ENCODE data around the gene HEATR1.

HEATR1 gene

DNA sequence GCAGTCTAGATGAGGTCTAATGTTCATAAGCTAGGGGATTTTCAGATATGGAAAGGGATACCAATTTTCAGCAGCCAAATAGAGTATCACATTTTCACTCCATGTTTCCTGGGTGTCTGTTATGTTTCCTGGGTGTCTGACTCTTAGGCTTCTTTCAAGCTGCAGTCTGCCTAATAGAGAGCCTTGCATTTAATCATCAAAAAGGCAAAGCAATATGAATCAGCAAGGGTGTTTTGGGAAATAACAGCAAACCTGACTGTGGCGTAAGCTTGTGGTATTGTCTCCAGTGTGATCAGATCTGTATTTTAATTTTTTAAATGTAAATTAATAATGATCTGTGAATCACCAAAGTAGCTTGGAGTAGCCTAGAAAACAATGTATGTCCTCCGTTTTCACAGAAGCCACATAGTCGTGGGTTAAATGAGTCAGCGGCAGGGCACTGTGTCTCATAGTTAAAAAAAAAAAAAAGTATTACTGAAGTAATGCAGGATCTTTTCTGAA, 70.1 kb downstream of the HEATR1 start:
- Histone ChIP-seq H3K4me3 (IDR thresholded peaks at IDR 0.05; ENCODE audit: insufficient read depth, low read depth, low read length) (no peak overlapping the region), H3K4me2 (no peak overlapping the region), H2AFZ (ENCODE audit: low read depth) (no peak overlapping the region), H4K20me1 (ENCODE audit: insufficient read depth) (no peaks in the 10 kb centered on the region), H3K27ac (no peak overlapping the region), H3K36me3 (ENCODE audit: insufficient read depth) (no peaks in the 10 kb centered on the region), H3K27me3 (ENCODE audit: insufficient read depth, low read depth) (no peaks in the 10 kb centered on the region), H3K9ac (no peak overlapping the region), H3K4me1 (ENCODE audit: low read depth, poor library complexity, severe bottlenecking) (no peaks in the 10 kb centered on the region), H3K79me2 (ENCODE audit: insufficient read depth, low read depth) (no peaks in the 10 kb centered on the region)
- TF ChIP-seq, protein P1, sequence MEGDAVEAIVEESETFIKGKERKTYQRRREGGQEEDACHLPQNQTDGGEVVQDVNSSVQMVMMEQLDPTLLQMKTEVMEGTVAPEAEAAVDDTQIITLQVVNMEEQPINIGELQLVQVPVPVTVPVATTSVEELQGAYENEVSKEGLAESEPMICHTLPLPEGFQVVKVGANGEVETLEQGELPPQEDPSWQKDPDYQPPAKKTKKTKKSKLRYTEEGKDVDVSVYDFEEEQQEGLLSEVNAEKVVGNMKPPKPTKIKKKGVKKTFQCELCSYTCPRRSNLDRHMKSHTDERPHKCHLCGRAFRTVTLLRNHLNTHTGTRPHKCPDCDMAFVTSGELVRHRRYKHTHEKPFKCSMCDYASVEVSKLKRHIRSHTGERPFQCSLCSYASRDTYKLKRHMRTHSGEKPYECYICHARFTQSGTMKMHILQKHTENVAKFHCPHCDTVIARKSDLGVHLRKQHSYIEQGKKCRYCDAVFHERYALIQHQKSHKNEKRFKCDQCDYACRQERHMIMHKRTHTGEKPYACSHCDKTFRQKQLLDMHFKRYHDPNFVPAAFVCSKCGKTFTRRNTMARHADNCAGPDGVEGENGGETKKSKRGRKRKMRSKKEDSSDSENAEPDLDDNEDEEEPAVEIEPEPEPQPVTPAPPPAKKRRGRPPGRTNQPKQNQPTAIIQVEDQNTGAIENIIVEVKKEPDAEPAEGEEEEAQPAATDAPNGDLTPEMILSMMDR (conservative IDR thresholded peaks at IDR 0.05; ENCODE audit: low read depth, low read length): no peak

DNA sequence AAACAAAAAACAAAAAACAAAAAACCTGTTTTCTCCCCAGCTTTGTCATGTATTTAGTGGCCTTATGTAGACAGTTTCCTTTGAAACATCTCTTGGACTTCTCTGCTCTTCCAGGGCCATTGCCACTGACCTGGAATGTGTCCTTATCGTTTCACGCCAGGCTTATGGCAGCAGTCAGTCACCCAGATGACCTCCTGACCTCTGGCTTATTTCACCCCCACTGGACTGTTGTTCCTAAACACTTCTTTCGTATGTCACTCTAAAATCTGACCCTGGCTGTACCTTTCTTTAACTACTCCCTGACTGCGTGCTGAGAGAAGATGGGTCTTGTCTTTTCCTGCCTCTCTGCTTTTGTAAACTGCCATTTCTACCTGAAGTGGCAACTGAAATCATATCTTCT, 71.5 kb downstream of the HEATR1 start:
- no peak overlapping the region for H3K4me2 ChIP-seq
- TF ChIP-seq, protein P1 (conservative IDR thresholded peaks at IDR 0.05; ENCODE audit: low read depth, low read length): no peak
- no peak overlapping the region for H3K27ac ChIP-seq
- no peaks in the 10 kb centered on the region for H3K79me2 ChIP-seq (ENCODE audit: insufficient read depth, low read depth)
- no peaks in the 10 kb centered on the region for H4K20me1 ChIP-seq (ENCODE audit: insufficient read depth)
- H3K4me3 ChIP-seq (IDR thresholded peaks at IDR 0.05; ENCODE audit: insufficient read depth, low read depth, low read length): no peak overlapping the region
- H3K27me3 ChIP-seq (ENCODE audit: insufficient read depth, low read depth): no peaks in the 10 kb centered on the region
- no peaks in the 10 kb centered on the region for H3K4me1 ChIP-seq (ENCODE audit: low read depth, poor library complexity, severe bottlenecking)
- H3K9ac ChIP-seq: no peak overlapping the region
- H3K36me3 ChIP-seq (ENCODE audit: insufficient read depth): no peaks in the 10 kb centered on the region
- no peak overlapping the region for H2AFZ ChIP-seq (ENCODE audit: low read depth)

DNA sequence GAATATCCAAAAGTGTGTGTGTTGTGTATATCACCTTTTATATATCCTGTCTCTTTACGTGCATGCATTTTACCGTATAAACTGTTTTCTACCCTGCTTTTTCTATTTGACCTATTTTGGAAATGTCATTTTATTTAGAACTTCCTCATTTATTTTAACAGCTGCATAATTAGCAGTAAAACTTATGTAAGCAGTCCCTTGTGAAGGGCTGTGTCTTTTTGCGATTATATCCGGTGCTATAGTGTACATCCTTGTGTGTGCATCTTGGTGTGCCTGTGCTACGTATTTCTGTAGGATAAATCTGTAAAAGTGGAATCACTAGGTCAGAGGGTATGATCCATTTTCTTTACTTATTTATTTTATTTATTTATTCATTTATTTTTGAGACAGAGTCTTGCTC, 73.4 kb downstream of the HEATR1 start:
- H3K36me3 ChIP-seq (ENCODE audit: insufficient read depth): no peaks in the 10 kb centered on the region
- H3K4me2 ChIP-seq: no peak overlapping the region
- no peak overlapping the region for H3K4me3 ChIP-seq (IDR thresholded peaks at IDR 0.05; ENCODE audit: insufficient read depth, low read depth, low read length)
- no peaks in the 10 kb centered on the region for H4K20me1 ChIP-seq (ENCODE audit: insufficient read depth)
- no peak overlapping the region for H3K9ac ChIP-seq
- TF ChIP-seq, protein P1 (conservative IDR thresholded peaks at IDR 0.05; ENCODE audit: low read depth, low read length): no peak
- H3K4me1 ChIP-seq (ENCODE audit: low read depth, poor library complexity, severe bottlenecking): no peaks in the 10 kb centered on the region
- no peak overlapping the region for H2AFZ ChIP-seq (ENCODE audit: low read depth)
- no peaks in the 10 kb centered on the region for H3K79me2 ChIP-seq (ENCODE audit: insufficient read depth, low read depth)
- no peaks in the 10 kb centered on the region for H3K27me3 ChIP-seq (ENCODE audit: insufficient read depth, low read depth)
- no peak overlapping the region for H3K27ac ChIP-seq

DNA sequence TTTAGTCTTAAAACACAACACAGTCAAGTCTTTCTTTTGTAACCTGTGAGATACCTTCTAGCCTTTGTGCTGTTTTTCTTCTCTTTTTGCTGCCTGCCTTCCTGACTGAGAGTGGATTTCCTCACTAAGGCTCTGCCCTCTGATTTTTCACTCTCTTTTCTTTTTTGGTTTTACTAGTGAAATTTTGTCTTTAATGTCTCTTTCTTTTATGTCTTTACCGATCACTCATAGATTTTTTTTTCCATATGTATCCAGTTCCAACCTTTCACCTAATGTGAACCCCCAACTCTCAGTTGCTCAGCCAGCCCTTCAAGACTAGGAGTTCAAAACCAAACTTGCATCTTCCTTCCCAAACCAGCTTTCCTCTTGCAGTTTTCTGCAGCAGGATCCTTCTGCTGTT, 74.0 kb downstream of the HEATR1 start:
- Histone ChIP-seq H3K4me3 (IDR thresholded peaks at IDR 0.05; ENCODE audit: insufficient read depth, low read depth, low read length) (no peak overlapping the region), H2AFZ (ENCODE audit: low read depth) (no peak overlapping the region), H3K9ac (no peak overlapping the region), H3K4me2 (no peak overlapping the region), H3K4me1 (ENCODE audit: low read depth, poor library complexity, severe bottlenecking) (no peaks in the 10 kb centered on the region), H3K79me2 (ENCODE audit: insufficient read depth, low read depth) (no peaks in the 10 kb centered on the region), H4K20me1 (ENCODE audit: insufficient read depth) (no peaks in the 10 kb centered on the region), H3K27me3 (ENCODE audit: insufficient read depth, low read depth) (no peaks in the 10 kb centered on the region), H3K27ac (no peak overlapping the region), H3K36me3 (ENCODE audit: insufficient read depth) (no peaks in the 10 kb centered on the region)
- TF ChIP-seq, protein P1 (conservative IDR thresholded peaks at IDR 0.05; ENCODE audit: low read depth, low read length): no peak
